Stimulated activated CD4-positive, alpha-beta T cell treated with anti-CD3 and anti-CD28 coated beads, TNF-alpha, amount 100 ng/mL, for 1 hour (primary cell): ENCODE data around the gene AGPAT3.

ENCODE experiments used
- DNase-seq, 3 donors: peaks; one replicate each; pipeline ENCODE4 v3.0.0-alpha.2; 2020; ENCODE audit warnings: low read depth in 3 of 3, low spot score in 1 of 3

The AGPAT3 gene

GRCh38 chr21:43951911-43952703 is 87.1 kb downstream of the AGPAT3 start:
- no peak for DNase-seq

GRCh38 chr21:43953021-43953420 is 88.0 kb downstream of the AGPAT3 start:
- no peak for DNase-seq

GRCh38 chr21:43954042-43954441 is 89.0 kb downstream of the AGPAT3 start:
- DNase-seq = no peak

- DNase-seq = no peak
These were observed 89.9 kb downstream of the AGPAT3 start for GRCh38 chr21:43954896-43955295.

GRCh38 chr21:43956019-43956669 is 91.1 kb downstream of the AGPAT3 start:
- no peak for DNase-seq

- DNase-seq = no peak
These were observed 91.6 kb downstream of the AGPAT3 start for GRCh38 chr21:43956670-43957035.

GRCh38 chr21:43957128-43957571 is 92.1 kb downstream of the AGPAT3 start:
- no peak for DNase-seq

- DNase-seq = no peak
These were observed 92.8 kb downstream of the AGPAT3 start for GRCh38 chr21:43957611-43958362.

GRCh38 chr21:43958364-43959158 is 93.5 kb downstream of the AGPAT3 start:
- DNase-seq = no peak

GRCh38 chr21:43959231-43960116 is 94.5 kb downstream of the AGPAT3 start:
- no peak for DNase-seq

GRCh38 chr21:43961382-43961909 is 96.4 kb downstream of the AGPAT3 start:
- no peak for DNase-seq

GRCh38 chr21:43965911-43966585 is 101.0 kb downstream of the AGPAT3 start:
- DNase-seq = no peak

GRCh38 chr21:43966946-43967512 is 102.0 kb downstream of the AGPAT3 start:
- no peak for DNase-seq

- DNase-seq = no peak
These were observed 103.0 kb downstream of the AGPAT3 start for GRCh38 chr21:43967981-43968380.

- DNase-seq = no peak
These were observed 103.5 kb downstream of the AGPAT3 start for GRCh38 chr21:43968410-43969114.

- DNase-seq = no peak
These were observed 104.1 kb downstream of the AGPAT3 start for GRCh38 chr21:43969115-43969444.

- DNase-seq = no peak
These were observed 105.5 kb downstream of the AGPAT3 start for GRCh38 chr21:43970551-43970950.

- no peak for DNase-seq
These were observed 106.4 kb downstream of the AGPAT3 start for GRCh38 chr21:43971201-43971991.
